ENCODE data around the gene SLC9A9. TPM values are rescaled to one million over a fixed set of nuclear protein-coding genes. Genes with fewer than 3 reads are reported as not detected.

The SLC9A9 gene
- total and polyA plus RNA-seq, 2 of the 8 experiments (the other 6 are each of a cell fraction or from before 2014, with no cell fraction given) = 0.48 to 1.1 TPM

DNA sequence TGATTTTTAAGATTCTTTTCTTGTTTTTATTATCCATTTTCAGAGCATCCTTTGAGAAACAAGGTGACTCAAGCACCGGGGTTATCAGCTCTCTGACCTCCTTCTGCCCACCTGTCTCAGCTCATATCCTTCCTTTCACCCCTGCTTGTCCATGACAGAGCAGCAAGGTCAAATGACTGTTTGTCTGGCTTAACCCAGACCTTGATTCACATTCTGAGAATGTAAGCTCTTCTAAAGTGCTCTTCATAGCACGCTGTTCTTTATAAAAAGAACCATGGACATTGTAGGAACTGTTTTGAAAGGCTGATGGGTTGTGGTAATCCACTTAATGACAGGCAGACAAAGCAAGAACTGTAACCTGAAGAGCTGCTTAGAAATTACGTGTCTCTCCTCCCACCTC, 606.2 kb downstream of the SLC9A9 start (continued):
- TF ChIP-seq, protein P1, sequence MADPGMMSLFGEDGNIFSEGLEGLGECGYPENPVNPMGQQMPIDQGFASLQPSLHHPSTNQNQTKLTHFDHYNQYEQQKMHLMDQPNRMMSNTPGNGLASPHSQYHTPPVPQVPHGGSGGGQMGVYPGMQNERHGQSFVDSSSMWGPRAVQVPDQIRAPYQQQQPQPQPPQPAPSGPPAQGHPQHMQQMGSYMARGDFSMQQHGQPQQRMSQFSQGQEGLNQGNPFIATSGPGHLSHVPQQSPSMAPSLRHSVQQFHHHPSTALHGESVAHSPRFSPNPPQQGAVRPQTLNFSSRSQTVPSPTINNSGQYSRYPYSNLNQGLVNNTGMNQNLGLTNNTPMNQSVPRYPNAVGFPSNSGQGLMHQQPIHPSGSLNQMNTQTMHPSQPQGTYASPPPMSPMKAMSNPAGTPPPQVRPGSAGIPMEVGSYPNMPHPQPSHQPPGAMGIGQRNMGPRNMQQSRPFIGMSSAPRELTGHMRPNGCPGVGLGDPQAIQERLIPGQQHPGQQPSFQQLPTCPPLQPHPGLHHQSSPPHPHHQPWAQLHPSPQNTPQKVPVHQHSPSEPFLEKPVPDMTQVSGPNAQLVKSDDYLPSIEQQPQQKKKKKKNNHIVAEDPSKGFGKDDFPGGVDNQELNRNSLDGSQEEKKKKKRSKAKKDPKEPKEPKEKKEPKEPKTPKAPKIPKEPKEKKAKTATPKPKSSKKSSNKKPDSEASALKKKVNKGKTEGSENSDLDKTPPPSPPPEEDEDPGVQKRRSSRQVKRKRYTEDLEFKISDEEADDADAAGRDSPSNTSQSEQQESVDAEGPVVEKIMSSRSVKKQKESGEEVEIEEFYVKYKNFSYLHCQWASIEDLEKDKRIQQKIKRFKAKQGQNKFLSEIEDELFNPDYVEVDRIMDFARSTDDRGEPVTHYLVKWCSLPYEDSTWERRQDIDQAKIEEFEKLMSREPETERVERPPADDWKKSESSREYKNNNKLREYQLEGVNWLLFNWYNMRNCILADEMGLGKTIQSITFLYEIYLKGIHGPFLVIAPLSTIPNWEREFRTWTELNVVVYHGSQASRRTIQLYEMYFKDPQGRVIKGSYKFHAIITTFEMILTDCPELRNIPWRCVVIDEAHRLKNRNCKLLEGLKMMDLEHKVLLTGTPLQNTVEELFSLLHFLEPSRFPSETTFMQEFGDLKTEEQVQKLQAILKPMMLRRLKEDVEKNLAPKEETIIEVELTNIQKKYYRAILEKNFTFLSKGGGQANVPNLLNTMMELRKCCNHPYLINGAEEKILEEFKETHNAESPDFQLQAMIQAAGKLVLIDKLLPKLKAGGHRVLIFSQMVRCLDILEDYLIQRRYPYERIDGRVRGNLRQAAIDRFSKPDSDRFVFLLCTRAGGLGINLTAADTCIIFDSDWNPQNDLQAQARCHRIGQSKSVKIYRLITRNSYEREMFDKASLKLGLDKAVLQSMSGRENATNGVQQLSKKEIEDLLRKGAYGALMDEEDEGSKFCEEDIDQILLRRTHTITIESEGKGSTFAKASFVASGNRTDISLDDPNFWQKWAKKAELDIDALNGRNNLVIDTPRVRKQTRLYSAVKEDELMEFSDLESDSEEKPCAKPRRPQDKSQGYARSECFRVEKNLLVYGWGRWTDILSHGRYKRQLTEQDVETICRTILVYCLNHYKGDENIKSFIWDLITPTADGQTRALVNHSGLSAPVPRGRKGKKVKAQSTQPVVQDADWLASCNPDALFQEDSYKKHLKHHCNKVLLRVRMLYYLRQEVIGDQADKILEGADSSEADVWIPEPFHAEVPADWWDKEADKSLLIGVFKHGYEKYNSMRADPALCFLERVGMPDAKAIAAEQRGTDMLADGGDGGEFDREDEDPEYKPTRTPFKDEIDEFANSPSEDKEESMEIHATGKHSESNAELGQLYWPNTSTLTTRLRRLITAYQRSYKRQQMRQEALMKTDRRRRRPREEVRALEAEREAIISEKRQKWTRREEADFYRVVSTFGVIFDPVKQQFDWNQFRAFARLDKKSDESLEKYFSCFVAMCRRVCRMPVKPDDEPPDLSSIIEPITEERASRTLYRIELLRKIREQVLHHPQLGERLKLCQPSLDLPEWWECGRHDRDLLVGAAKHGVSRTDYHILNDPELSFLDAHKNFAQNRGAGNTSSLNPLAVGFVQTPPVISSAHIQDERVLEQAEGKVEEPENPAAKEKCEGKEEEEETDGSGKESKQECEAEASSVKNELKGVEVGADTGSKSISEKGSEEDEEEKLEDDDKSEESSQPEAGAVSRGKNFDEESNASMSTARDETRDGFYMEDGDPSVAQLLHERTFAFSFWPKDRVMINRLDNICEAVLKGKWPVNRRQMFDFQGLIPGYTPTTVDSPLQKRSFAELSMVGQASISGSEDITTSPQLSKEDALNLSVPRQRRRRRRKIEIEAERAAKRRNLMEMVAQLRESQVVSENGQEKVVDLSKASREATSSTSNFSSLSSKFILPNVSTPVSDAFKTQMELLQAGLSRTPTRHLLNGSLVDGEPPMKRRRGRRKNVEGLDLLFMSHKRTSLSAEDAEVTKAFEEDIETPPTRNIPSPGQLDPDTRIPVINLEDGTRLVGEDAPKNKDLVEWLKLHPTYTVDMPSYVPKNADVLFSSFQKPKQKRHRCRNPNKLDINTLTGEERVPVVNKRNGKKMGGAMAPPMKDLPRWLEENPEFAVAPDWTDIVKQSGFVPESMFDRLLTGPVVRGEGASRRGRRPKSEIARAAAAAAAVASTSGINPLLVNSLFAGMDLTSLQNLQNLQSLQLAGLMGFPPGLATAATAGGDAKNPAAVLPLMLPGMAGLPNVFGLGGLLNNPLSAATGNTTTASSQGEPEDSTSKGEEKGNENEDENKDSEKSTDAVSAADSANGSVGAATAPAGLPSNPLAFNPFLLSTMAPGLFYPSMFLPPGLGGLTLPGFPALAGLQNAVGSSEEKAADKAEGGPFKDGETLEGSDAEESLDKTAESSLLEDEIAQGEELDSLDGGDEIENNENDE (IDR thresholded peaks at IDR 0.05; ENCODE audit: insufficient replicate concordance, low read length) = no peak
- no peak for TF ChIP-seq RBBP5 (IDR thresholded peaks at IDR 0.05; ENCODE audit: borderline replicate concordance, low read depth, low read length)
- no peak for TF ChIP-seq PHF8 (conservative IDR thresholded peaks at IDR 0.05; ENCODE audit: low read depth, low read length)
- TF ChIP-seq SRF (IDR thresholded peaks at IDR 0.05; ENCODE audit: low read depth, low read length) = no peak
- TF ChIP-seq SUZ12 (IDR thresholded peaks at IDR 0.05; ENCODE audit: low read length) = no peak
- no peak for TF ChIP-seq GTF2F1 (IDR thresholded peaks at IDR 0.05; ENCODE audit: borderline replicate concordance, low read depth, low read length)
- TF ChIP-seq SIX5 (IDR thresholded peaks at IDR 0.05; ENCODE audit: low read depth, low read length) = no peak
- TF ChIP-seq TCF12 (IDR thresholded peaks at IDR 0.05; ENCODE audit: low read depth, low read length) = no peak
- TF ChIP-seq POLR2AphosphoS5 (IDR thresholded peaks at IDR 0.05; ENCODE audit: low read depth, low read length) = no peak
- TF ChIP-seq YY1 (IDR thresholded peaks at IDR 0.05; ENCODE audit: low read depth, low read length) = no peak
